Tibial nerve (tissue), 4 donors: ENCODE measurements around the gene CD70.

Experiments
- EP300 ChIP-seq, 2 donors: sonication (generic); formaldehyde crosslinking; IDR thresholded peaks; one replicate each; pipeline ENCODE4 v1.6.1; 2017; ENCODE audit warnings: antibody characterized with exemption in 2 of 2, mild to moderate bottlenecking in 1 of 2
- TF ChIP-seq, protein P1 (sequence below), 5 experiments: fragments of 200-600 bp in 3 of 5; fragments of 450-650 bp in 2 of 5; sonication (generic) in 3 of 5; IDR thresholded peaks; one replicate each; pipeline ENCODE4 v1.5.1; 2016 to 2019; ENCODE audit warnings: antibody characterized with exemption in 5 of 5, mild to moderate bottlenecking in 3 of 5, moderate library complexity in 2 of 5

DNA sequence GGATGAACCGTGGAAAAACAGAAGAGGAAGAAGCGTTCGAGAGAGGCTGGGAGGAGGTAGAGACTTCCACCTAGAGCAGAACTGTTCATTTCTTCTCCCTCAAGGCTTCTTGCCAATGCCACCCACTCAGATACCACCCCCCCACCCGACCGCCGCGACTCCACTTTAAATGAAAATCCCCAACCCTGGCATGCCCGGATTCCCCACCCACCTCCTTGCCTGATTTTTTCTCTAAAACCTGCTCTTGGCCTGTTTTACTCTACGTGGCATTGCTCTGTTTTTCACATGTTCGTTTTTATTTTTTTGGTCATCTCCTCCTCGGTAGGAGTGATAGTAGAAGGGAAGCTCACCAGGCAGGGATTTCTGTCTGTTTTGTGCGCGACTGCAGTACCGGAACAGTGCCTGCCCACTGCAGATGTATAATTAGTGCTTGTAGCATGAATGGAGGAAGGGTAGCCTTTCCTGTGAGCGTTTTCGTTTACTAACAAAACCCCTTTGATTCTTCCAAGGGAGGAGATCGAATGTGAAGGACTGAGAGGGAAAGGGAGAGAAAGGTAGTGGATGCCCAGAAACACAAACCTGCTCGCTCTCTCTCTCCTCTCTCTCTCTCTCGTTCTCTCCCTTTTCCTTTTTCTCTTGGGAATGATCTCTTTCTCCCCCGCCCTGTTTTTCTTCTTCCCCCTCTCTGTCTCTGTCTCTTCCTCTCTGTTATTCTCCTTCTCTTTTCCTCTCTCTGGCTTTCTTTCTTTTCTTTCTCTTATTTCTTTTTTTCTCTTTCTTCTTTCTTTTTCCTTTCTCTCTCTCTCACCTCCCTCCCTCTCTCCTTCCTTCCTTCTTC lies 2.2 kb downstream of the CD70 start:
- TF ChIP-seq, protein P1, sequence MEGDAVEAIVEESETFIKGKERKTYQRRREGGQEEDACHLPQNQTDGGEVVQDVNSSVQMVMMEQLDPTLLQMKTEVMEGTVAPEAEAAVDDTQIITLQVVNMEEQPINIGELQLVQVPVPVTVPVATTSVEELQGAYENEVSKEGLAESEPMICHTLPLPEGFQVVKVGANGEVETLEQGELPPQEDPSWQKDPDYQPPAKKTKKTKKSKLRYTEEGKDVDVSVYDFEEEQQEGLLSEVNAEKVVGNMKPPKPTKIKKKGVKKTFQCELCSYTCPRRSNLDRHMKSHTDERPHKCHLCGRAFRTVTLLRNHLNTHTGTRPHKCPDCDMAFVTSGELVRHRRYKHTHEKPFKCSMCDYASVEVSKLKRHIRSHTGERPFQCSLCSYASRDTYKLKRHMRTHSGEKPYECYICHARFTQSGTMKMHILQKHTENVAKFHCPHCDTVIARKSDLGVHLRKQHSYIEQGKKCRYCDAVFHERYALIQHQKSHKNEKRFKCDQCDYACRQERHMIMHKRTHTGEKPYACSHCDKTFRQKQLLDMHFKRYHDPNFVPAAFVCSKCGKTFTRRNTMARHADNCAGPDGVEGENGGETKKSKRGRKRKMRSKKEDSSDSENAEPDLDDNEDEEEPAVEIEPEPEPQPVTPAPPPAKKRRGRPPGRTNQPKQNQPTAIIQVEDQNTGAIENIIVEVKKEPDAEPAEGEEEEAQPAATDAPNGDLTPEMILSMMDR (IDR thresholded peaks at IDR 0.05): no peak
- no peak for TF ChIP-seq EP300 (IDR thresholded peaks at IDR 0.05)
